ENCODE results near the gene GAS7.

- no peak for TF ChIP-seq EZH2 (IDR thresholded peaks at IDR 0.05)
- TF ChIP-seq CTCF (IDR thresholded peaks at IDR 0.05): no peak
- TF ChIP-seq EZH2phosphoT487 (IDR thresholded peaks at IDR 0.05): no peak
Observed at GRCh38 chr17:9922012-9922848, 276.2 kb downstream of the GAS7 start.
